Left lobe of liver (tissue), 2 donors: Measurements from ENCODE around the gene IKZF1. TPM values are rescaled to one million over a fixed set of nuclear protein-coding genes. Genes with fewer than 3 reads are reported as not detected.

Experiments used
- ATAC-seq: fragments of 200-7000 bp; cut with Tn5 transposase; one replicate; pipeline ENCODE4 v1.9.1; 2020; ENCODE audit warnings: mild to moderate bottlenecking, moderate library complexity
- DNase-seq: peaks from one replicate; pipeline ENCODE4 v3.0.0-alpha.2; 2020; ENCODE audit warnings: low spot score
- total RNA-seq: library from RNA; stranded (reverse); gene quantifications from one replicate; pipeline ENCODE4 v1.2.1, GENCODE V29; 2021
- donor health status: DM: no; HTN: no; CAD: no; lungs with moderate emphysema.
- donor health status: DM: no; HTN: yes; CAD: no.

Gene IKZF1
- total RNA-seq = 2.8 TPM

DNA sequence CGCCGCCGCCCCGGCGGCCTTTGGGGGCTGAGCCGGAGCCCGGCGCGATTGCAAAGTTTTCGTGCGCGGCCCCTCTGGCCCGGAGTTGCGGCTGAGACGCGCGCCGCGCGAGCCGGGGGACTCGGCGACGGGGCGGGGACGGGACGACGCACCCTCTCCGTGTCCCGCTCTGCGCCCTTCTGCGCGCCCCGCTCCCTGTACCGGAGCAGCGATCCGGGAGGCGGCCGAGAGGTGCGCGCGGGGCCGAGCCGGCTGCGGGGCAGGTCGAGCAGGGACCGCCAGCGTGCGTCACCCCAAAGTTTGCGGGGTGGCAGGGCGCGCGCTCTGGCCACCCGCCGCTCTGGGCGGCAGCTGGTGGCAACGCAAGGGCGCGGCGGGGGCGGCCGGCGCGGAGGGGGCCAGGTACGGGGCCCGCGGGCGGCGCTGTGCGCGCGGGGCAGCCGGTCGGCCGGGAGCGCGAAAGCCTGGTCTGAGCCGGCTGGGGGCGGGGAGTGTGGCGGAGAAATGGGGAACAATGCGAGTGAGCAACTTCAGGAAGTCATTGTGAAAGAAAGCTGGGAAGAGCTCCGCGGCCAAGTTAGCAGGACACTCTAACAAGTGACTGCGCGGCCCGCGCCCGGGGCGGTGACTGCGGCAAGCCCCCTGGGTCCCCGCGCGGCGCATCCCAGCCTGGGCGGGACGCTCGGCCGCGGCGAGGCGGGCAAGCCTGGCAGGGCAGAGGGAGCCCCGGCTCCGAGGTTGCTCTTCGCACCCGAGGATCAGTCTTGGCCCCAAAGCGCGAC is at the start of gene IKZF1:
IKZF1 (plus strand) TSS at position 588 of the 782 bp plus-strand sequence. CDS start 14,346 bp downstream, outside the sequence.
- peak; percentile 63 for DNase-seq
- ATAC-seq = peak; percentile 59

DNA sequence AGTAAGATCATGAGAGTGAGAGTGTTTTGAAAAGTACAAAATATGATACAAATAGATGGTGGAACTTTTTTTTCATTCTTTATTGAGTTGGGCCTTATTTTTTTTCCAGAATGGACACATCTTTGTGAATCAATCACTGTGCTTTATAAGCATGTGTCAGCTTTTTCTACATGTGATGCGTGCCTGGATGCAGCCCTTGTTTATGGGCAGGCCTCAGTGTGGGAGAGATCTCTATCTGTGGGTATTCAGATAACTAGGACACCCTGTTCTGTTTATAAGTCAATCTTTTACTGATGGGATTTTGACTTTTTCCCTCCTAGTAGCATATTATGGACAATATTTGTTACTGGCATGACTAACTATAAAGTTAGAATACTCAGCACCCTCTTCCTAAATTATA is 42.9 kb upstream of the IKZF1 start:
- no peak for ATAC-seq
- DNase-seq = no peak

DNA sequence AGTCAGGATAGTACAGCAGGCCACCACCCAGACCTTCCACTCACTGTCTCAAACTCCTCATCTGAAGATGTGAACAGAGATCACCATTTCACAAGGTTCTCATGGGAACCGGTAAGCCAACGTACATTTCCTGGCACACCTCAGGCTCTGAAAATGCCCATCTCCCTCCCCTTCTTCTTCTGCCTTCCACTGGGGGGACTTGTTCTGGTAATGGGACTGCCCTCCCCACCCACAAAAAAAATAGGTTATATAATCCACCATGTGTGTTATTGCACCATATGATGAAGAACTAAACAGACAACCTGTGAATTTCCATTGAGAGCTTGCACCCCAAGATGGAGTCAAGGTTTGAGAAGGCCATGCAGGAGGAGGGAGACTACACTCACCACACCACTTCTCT is 42.1 kb upstream of the IKZF1 start:
- no peak for ATAC-seq
- no peak for DNase-seq

DNA sequence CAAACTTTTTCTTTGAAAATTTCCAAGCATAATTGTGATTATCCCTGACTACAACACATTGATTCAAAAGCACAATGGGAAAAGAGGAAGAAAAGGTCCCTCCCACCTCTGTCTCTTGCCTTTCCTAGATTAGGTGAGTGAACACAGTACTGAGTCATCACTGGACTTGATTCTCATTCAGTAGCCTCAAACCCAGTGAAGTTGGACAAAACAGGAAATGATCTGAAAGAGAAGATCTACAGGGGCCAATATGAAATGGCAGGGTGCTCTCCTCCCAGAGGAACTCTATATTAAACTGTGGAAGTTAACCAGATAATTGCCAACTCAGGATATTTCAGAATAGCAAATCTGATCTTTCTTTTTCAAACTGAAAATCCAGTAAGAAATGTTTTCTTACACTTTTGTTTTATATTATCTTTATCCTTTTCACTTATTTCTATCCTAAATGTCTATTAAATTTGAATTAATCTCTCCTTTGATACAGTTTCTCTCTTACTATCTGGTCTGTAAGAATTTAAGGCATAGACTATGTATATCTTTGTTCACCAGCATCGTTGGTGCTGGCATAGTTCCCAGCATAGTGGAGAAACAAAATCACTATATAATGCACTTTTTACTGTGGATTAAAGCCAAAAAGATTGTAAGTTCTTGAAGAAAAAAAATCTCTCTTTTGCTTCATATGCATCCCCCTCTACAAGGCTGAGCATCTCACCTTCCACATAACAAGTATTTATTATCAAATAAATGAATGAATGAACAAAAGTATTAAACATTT is 41.4 kb upstream of the IKZF1 start:
- DNase-seq = no peak
- ATAC-seq = no peak

DNA sequence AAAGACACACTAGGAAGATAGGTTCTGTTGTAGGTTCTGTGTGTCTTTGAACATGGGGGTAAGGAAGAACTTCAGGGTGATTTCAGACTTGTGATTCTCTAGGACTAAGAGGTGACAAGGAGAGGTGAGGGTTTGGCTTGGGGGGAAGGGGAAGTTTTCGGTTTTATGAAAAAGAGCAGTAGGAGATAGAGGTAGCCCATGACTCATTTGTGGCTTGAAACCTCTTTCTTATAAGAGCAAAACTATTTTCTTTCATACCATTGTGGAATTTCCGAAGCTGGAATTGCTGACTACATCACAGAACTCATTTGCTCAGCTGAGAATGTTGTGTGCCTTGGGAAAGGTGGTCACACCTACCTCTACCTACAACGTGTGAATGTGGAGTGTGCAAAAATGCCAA is 39.6 kb upstream of the IKZF1 start:
- DNase-seq = no peak
- ATAC-seq = no peak

DNA sequence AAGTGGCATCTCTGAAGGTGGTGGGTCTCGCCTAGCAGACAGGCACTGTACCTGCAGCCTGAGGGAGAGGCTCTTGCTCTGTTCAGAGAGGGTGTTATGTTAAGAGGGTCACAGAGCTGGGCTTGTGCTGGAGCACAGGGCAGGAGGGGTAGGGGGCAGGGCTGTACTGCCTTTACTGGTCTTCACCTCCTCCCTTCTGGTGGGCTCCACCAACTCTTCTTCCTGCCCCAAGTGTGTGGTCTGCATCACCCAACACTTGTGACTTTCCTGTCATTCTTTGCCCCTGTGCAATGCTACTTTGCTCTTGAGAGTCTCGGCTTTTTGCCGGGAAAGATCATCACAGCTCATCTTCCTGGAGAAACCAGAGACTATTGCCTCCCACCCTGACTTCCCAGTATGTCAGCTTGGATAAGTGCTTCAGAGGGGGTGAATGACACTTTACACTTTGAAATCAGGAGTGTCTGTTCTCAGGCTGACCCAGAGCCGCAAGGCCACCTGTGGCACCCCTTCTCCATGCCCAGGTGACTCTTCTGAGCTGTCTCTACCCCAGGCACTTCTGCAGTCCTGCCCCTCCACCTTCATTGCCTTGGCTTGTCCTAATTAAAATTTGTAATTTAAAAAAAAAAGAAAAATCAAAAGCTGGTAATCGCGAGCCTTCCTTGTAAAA is 38.4 kb upstream of the IKZF1 start:
- ATAC-seq = no peak
- DNase-seq = no peak

DNA sequence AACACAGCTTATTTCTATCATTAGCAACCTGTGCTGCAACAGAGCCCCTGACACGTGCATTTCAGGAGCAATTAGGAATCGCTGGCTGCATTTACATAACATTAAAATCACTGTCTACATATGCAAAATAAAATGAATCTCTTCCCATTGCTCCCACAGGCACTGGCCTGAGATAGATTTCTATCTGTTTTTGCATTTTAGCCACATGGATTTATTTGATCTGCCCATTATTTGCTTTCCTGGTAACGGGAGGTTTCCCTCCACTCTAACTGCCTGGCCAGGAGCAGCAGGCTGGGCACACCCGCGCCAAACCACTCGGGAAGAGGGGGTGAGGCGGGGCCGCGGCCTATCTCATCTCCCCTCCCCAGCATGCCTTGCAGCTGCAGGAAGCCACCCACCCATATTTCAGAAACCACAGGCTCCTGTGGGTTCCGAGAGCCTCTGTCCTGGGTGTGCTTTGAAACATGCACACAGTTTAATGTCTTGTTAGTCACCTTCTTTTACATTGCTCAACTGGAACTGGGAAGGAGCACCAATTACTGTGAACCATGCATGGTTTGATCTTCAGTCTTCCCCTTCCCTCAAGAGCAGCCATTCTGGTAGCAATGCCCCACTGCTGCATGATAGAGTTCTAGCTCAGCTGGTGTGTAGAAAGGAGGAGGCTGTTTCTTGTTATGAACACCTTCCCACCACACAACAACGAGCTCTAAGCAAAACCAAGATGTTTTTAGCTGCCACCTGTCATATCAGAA is 37.7 kb upstream of the IKZF1 start:
- ATAC-seq = no peak
- DNase-seq = no peak

DNA sequence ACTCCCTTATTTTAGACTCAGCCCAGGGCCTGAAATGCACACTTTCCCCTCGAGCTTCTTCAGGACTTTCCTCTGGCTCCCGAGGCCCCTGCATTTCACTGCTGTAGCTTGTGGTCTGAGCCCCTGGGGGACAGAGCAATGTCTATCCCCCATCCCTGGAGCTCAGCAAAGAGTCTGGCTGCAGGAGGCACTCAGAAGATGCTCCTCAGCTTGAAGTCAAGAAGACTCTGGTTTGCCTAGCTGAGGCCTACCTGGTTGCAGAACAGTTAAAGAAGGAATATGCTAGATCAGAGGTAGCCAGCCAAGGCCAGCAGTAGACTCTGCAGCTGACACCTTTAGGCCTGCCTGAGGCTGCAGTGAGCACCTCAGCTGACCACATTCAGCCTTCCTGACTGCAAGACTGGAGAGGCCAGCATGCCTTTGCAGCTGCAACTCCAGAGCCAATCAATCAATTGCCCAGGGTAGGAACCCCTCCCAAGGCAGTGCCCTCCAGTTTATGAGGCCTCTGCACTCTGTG is 36.9 kb upstream of the IKZF1 start:
- no peak for DNase-seq
- no peak for ATAC-seq

DNA sequence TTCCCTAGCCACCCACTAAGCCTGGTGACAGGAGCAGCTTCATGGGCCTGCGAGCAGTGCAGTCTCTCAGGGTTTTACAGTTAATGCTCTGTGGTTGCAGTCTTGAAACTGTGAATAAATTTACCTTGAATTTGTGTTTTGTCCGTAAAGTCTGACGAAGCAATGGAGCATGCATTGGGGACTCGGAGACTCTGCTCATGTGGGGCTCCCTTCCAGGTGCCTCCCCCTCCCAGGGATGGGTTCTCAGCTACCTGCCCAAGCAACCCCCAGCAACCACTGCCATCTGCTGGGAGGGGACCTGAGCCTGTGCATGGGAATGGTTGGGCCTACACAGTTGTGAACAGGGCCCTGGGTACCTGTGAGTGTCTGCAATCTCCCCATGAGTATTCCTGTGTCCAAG is 36.3 kb upstream of the IKZF1 start:
- ATAC-seq (no peak), DNase-seq (no peak)

DNA sequence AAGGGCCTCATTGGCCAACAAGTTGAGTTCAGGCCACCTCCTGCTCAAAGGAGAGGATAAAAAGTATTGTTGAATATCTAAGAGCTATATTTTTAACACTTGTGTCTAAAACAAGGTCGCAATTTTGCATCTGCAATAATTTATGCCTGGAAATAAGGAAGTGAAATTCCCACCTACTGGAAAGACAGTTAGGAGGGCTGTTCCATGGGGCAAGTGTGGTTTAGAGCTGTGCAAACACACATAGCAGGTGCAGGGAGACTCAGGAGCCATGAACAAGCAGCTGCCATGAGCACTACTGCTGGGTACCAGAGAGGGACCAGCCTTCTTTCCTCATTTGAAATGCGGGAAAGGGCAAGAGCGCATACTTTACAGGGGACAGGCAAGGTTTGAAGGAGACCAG is 35.5 kb upstream of the IKZF1 start:
- no peak for ATAC-seq
- no peak for DNase-seq

DNA sequence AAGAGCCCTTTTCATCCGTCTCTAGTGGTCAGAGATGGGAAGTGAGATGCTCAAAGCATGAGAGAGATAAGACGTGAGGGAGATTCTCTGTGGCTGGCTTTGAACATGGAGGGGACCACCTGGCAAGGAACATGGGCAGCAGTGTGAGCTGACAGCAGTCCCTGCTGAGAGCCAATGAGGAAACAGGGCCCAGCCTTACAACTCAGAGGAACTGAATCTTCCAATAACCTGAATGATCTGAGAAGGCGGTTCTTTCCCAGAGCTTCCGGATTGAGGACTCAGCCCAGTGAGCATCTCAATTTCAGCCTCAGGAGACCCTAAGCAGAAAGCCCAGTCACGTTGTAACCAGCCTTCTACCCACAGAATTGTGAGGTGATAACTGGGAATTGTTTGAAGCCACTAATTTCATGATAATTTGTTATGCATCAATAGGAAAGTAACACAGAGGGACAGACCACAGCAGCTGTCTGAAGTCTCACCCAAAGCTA is 33.9 kb upstream of the IKZF1 start:
- ATAC-seq = no peak
- DNase-seq = no peak

DNA sequence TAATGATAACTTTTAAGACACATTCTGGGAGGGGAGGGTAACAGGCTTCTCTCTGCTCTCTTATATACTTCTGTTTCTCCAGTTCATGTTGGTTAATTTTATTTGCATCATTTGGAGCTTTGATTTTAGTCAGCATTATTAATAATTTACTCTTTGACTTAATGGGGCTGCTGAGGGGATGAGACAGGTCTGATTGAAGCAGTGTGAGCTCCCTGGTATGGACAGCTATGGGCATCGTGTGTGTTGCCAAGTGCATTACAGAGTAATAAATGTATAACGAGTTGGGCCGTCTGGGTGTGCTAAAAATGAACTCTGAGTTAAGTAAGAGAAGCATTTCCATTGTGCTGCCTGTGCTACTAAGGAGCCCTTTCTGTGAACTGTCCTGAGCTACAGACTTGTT is 31.7 kb upstream of the IKZF1 start:
- DNase-seq (no peak), ATAC-seq (no peak)

DNA sequence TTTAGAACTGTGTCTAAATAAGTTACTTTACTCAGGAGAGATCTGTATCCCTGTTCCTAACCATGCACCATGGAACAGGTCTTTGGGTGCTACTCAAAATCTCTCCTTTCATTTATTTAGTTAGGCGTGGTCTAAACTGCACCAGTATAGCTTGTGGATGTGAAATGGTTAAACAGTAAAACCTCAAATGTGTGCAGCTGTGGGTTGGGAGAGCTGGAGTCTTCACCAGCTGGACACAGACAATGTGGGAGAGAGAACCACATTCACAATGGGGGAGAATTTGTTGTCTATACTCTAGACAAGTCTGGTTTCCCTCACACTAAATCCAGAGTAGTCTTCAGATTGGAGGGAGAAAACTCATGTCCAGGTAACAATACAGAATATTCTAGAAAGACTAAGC is 31.2 kb upstream of the IKZF1 start:
- no peak for DNase-seq
- no peak for ATAC-seq

DNA sequence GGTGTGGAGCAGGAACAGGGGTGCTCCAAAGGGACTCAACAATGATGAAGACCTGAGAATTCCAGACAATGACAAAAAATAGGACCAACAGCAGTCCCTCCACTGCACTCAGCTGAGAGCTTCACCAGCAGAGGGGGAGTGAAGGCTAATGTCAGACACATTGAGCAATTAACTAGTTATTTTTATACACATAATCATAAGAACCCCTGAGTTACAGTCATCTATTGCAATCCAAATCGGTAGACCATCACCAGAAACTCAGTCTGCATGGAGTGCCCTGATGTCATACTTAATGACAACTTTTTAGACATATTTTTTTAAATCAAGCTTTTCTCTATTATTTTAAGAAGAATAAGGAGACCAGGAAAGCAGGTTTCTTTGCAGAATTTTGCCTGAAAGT is 30.6 kb upstream of the IKZF1 start:
- DNase-seq (no peak), ATAC-seq (no peak)

DNA sequence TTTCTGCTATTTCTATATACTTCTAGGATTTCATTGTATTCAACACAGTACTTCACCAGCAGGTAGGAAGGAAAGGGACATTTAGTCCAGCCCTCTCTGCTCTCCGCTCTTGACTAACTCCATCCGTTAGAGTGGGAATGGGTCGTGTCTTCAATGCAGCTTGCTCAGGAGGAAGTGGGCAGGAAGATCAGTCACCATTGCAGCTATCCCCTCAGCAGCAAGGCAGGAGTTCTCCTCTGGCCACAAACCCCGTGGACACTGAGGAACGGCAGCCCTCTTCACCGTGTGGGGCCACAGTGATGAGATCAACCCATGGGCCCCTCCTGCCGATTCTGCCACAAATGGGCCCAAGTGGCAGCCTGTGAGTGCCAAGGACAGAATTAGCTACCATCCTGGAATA is 30.2 kb upstream of the IKZF1 start:
- no peak for ATAC-seq
- DNase-seq = no peak

DNA sequence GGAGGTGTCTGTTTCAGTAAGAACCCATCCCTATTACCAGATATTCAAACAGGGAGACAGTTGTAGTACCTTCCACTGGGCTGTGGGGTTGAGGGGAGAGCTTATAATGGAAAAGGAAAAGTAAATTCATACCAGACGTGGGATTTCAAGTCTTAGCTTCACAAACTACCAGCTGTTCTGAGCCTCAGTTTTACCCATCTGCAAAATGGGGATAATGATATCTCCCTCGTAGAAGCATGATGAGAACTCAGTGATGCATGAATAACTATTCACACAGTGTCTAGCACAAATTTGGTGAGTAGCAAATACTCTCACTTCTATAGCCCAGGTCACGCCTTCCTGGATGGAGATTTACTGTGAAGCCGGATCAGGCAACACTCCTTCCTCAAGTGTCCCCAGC is 29.1 kb upstream of the IKZF1 start:
- DNase-seq = no peak
- ATAC-seq = no peak

DNA sequence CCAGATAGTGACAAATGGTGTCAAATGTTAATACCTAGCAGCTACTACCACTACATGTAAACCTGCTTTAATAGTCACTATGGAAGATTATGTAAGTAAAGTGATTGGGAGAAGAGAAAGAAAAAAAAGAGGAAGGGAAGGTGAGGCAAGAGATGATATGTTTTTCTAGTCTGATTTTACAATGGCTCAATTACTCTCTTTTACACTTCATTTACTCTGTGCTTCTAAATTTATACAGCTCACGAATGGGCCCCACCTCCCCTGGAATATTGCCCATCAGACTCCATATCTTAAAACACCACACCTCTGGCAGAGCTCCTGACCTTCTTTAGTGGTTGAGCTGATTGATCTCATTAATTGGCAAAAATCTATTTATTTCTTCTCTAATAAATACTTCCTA is 28.0 kb upstream of the IKZF1 start:
- DNase-seq = no peak
- ATAC-seq = no peak

DNA sequence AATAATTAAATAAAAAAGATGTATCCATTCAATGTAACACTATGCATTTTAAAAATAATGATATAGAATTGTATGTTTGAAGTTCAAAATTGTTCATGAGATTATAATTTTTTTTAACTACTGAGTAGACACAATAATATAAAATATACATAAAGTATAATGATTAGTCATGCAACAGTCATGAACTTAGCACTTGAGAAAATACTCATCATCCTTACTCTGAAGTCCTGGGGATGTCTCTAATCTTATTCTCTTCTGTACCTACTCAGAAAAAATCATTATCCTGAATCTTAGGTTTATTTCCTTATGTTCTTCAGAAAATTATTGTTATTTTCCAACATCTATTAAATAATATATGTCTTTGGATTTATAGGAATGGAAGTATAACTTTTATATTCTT is 26.4 kb upstream of the IKZF1 start:
- ATAC-seq (no peak), DNase-seq (no peak)

DNA sequence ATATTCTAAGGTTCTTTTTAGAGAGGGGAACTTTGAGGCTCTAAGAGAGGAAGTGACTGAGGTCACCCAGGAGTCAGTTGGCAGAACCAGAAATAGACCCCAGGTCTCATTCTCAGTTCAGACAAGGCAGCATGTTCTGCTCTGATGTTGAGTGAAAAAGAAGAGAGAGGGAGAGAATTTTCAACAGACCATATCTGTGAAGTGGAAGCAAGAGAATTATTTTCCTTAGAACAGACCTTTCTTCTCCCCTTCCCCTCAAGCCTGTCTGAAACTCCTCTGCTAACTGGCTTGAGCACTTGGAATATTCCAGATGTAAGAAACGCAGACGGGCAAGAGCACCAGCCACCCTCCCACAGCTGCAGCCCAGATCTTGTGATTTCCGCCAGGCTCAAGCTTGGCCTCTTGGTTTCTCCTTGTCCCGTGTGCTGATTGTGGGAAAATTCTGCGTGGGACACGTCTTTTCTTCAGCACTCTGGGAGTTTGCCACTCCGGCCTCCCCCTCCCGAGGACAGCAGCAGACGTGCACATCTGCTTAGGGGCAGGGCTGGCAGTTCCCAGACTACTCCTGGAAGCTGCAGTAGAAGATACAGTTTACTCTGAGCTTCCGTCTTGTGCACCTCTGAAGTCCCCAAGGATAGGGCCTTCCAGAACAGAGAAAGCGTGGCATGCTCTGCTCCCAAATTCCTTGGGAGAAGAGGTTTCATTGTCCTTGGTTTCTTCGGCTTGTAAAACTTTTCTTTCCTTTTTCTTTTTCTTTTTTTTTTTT is 22.7 kb upstream of the IKZF1 start:
- ATAC-seq (no peak), DNase-seq (no peak)
